H9 (cell line): ENCODE data around the gene DSG4. TPM values are rescaled to one million over a fixed set of nuclear protein-coding genes. Genes with fewer than 3 reads are reported as not detected.

ENCODE experiments used
- DNase-seq: peaks from one replicate; pipeline ENCODE4 v3.0.0-alpha.2; 2017
- H2AFZ ChIP-seq: one replicate; pipeline ENCODE4 v1.6.1; 2013; ENCODE audit warnings: mild to moderate bottlenecking, low read length, control low read depth, moderate library complexity
- H2AK5ac ChIP-seq: 2 replicates; pipeline ENCODE4 v1.6.1; 2013; ENCODE audit warnings: low read length, control low read depth, mixed read lengths; ENCODE audit not compliant: insufficient read length
- H2BK120ac ChIP-seq: one replicate; pipeline ENCODE4 v1.6.1; 2013; ENCODE audit warnings: low read depth, mild to moderate bottlenecking, low read length, control low read depth, inconsistent platforms; ENCODE audit not compliant: poor library complexity, severe bottlenecking
- H2BK12ac ChIP-seq: 2 replicates; pipeline ENCODE4 v1.6.1; 2013; ENCODE audit warnings: low read length, control low read depth, mixed read lengths, low read depth; ENCODE audit not compliant: insufficient read length
- H2BK15ac ChIP-seq: 2 replicates; pipeline ENCODE4 v1.6.1; 2013; ENCODE audit warnings: low read depth, low read length, control low read depth
- H2BK20ac ChIP-seq: one replicate; pipeline ENCODE4 v1.6.1; 2013; ENCODE audit warnings: low read depth, mild to moderate bottlenecking, low read length, control low read depth, inconsistent platforms; ENCODE audit not compliant: poor library complexity, severe bottlenecking
- H2BK5ac ChIP-seq: 2 replicates; pipeline ENCODE4 v1.6.1; 2013; ENCODE audit warnings: low read length, control low read depth, mixed read lengths; ENCODE audit not compliant: insufficient read length
- H3K14ac ChIP-seq: 2 replicates; pipeline ENCODE4 v1.6.1; 2013; ENCODE audit warnings: low read length, control low read depth; ENCODE audit not compliant: insufficient read depth
- H3K18ac ChIP-seq: 2 replicates; pipeline ENCODE4 v1.6.1; 2013; ENCODE audit warnings: low read depth, mild to moderate bottlenecking, mixed read lengths, low read length, control low read depth; ENCODE audit not compliant: insufficient read length
- H3K23ac ChIP-seq: 2 replicates; pipeline ENCODE4 v1.6.1; 2013; ENCODE audit warnings: low read length, control low read depth, mixed read lengths, low read depth; ENCODE audit not compliant: insufficient read length
- H3K23me2 ChIP-seq: 2 replicates; pipeline ENCODE4 v1.6.1; 2013; ENCODE audit warnings: low read depth, mild to moderate bottlenecking, mixed read lengths, low read length, control low read depth; ENCODE audit not compliant: insufficient read length, poor library complexity, severe bottlenecking
- H3K27ac ChIP-seq: 2 replicates; pipeline ENCODE4 v1.5.1; 2013; ENCODE audit warnings: low read length, control low read depth, mixed read lengths, low read depth; ENCODE audit not compliant: insufficient read length
- H3K27me3 ChIP-seq: 2 replicates; pipeline ENCODE4 v1.6.1; 2013; ENCODE audit warnings: low read length, control low read depth, inconsistent platforms; ENCODE audit not compliant: insufficient read depth
- H3K4ac ChIP-seq: 2 replicates; pipeline ENCODE4 v1.6.1; 2013; ENCODE audit warnings: low read depth, mild to moderate bottlenecking, control low read depth, inconsistent platforms, low read length, moderate library complexity
- H3K4me1 ChIP-seq: 2 replicates; pipeline ENCODE4 v1.6.1; 2013; ENCODE audit warnings: low read length, control low read depth, inconsistent platforms; ENCODE audit not compliant: insufficient read depth
- H3K4me2 ChIP-seq: 2 replicates; pipeline ENCODE4 v1.6.1; 2013; ENCODE audit warnings: low read length, control low read depth, mixed read lengths; ENCODE audit not compliant: insufficient read length, insufficient read depth
- H3K56ac ChIP-seq: 2 replicates; pipeline ENCODE4 v1.6.1; 2013; ENCODE audit warnings: low read depth, mild to moderate bottlenecking, mixed read lengths, low read length, control low read depth; ENCODE audit not compliant: insufficient read length
- H3K79me1 ChIP-seq: 2 replicates; pipeline ENCODE4 v1.6.1; 2013; ENCODE audit warnings: low read depth, mild to moderate bottlenecking, moderate library complexity, low read length, control low read depth, inconsistent platforms; ENCODE audit not compliant: insufficient read depth, poor library complexity, severe bottlenecking
- H3K79me2 ChIP-seq: 2 replicates; pipeline ENCODE4 v1.6.1; 2013; ENCODE audit warnings: low read length, control low read depth, inconsistent platforms; ENCODE audit not compliant: insufficient read depth
- H3K9ac ChIP-seq: 2 replicates; pipeline ENCODE4 v1.6.1; 2013; ENCODE audit warnings: low read length, control low read depth, mixed read lengths; ENCODE audit not compliant: insufficient read length; ENCODE audit errors: extremely low read depth
- H3K9me3 ChIP-seq: one replicate; pipeline ENCODE4 v1.6.1; 2013; ENCODE audit warnings: low read depth, low read length, inconsistent platforms; ENCODE audit not compliant: control insufficient read depth
- H3T11ph ChIP-seq: one replicate; pipeline ENCODE4 v1.6.1; 2013; ENCODE audit warnings: mild to moderate bottlenecking, low read length, control low read depth, inconsistent platforms
- H4K20me1 ChIP-seq: one replicate; pipeline ENCODE4 v1.6.1; 2013; ENCODE audit not compliant: control insufficient read depth, insufficient read length, insufficient read depth
- H4K5ac ChIP-seq: 2 replicates; pipeline ENCODE4 v1.6.1; 2013; ENCODE audit warnings: low read depth, mild to moderate bottlenecking, mixed read lengths, low read length, control low read depth; ENCODE audit not compliant: insufficient read length
- H4K8ac ChIP-seq: replicated peaks from 2 replicates; pipeline ENCODE4 v1.6.1; 2013; ENCODE audit warnings: low read length, control low read depth, mixed read lengths, low read depth; ENCODE audit not compliant: insufficient read length
- H4K91ac ChIP-seq: 2 replicates; pipeline ENCODE4 v1.6.1; 2013; ENCODE audit warnings: low read depth, mild to moderate bottlenecking, moderate library complexity, mixed read lengths, low read length, control low read depth; ENCODE audit not compliant: insufficient read length
- H3K27ac Mint-ChIP-seq, 3 experiments: 2 replicates in 2 of 3; 3 replicates in 1 of 3; pipeline ENCODE4 v1.8.0; 2020 to 2021; ENCODE audit warnings: mixed read lengths in 3 of 3, mild to moderate bottlenecking in 1 of 3, moderate library complexity in 1 of 3
- H3K27me3 Mint-ChIP-seq: 2 replicates; pipeline ENCODE4 v1.8.0; 2021; ENCODE audit warnings: low read depth, mild to moderate bottlenecking, moderate library complexity, mixed read lengths
- H3K36me3 Mint-ChIP-seq, 3 experiments: 2 replicates in 2 of 3; 3 replicates in 1 of 3; pipeline ENCODE4 v1.8.0; 2020 to 2021; ENCODE audit warnings: low read depth in 3 of 3, mixed read lengths in 3 of 3; ENCODE audit not compliant: insufficient read depth in 1 of 3
- H3K4me1 Mint-ChIP-seq, 2 experiments: 2 replicates each; pipeline ENCODE4 v1.8.0; 2020; ENCODE audit warnings: mixed read lengths in 2 of 2
- H3K4me3 Mint-ChIP-seq, 2 experiments: 2 replicates in 1 of 2; 3 replicates in 1 of 2; pipeline ENCODE4 v1.8.0; 2020 to 2021; ENCODE audit warnings: mild to moderate bottlenecking in 2 of 2, mixed read lengths in 2 of 2, moderate library complexity in 1 of 2
- H3K9me3 Mint-ChIP-seq, 2 experiments: 2 replicates in 1 of 2; 3 replicates in 1 of 2; pipeline ENCODE4 v1.8.0; 2020; ENCODE audit warnings: mild to moderate bottlenecking in 2 of 2, mixed read lengths in 2 of 2, moderate library complexity in 1 of 2
- WGBS: extraction: QIAGEN DNeasy Blood & Tissue Kit; methylation state at CpG from one replicate; pipeline ENCODE4 v1.1.7; 2013; ENCODE audit warnings: missing lambda C conversion rate, low lambda C conversion rate, mixed read lengths; ENCODE audit not compliant: insufficient read length; ENCODE audit errors: extremely low coverage; 5-methylcytosine and 5-hydroxymethylcytosine counted together
- total RNA-seq: library from RNA; stranded (reverse); gene quantifications from 2 replicates; pipeline ENCODE4 v1.2.1, GENCODE V29; 2021
- TF ChIP-seq, protein P1 (sequence below): fragments of 200-600 bp; sonication (generic); conservative IDR thresholded peaks from 3 replicates; pipeline ENCODE4 v1.8.0; 2021; ENCODE audit warnings: antibody characterized with exemption, mild to moderate bottlenecking

DSG4 gene
- total RNA-seq, 1 experiment from 2014 or later: not detected

- H3K23me2 ChIP-seq: no peaks in the 10 kb centered on the region
- H2AK5ac ChIP-seq: no peak overlapping the region
- peaks cover 4 to 5% of the 10 kb centered on the region in 2 experiments for H3K4me1 Mint-ChIP-seq
- no peak overlapping the region for H3K23ac ChIP-seq
- H3K18ac ChIP-seq: no peak overlapping the region
- TF ChIP-seq, protein P1, sequence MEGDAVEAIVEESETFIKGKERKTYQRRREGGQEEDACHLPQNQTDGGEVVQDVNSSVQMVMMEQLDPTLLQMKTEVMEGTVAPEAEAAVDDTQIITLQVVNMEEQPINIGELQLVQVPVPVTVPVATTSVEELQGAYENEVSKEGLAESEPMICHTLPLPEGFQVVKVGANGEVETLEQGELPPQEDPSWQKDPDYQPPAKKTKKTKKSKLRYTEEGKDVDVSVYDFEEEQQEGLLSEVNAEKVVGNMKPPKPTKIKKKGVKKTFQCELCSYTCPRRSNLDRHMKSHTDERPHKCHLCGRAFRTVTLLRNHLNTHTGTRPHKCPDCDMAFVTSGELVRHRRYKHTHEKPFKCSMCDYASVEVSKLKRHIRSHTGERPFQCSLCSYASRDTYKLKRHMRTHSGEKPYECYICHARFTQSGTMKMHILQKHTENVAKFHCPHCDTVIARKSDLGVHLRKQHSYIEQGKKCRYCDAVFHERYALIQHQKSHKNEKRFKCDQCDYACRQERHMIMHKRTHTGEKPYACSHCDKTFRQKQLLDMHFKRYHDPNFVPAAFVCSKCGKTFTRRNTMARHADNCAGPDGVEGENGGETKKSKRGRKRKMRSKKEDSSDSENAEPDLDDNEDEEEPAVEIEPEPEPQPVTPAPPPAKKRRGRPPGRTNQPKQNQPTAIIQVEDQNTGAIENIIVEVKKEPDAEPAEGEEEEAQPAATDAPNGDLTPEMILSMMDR: no peak
- no peak overlapping the region for H3K9ac ChIP-seq
- no peaks in the 10 kb centered on the region for H3K79me1 ChIP-seq
- no peaks in the 10 kb centered on the region for H3K36me3 Mint-ChIP-seq
- H2AFZ ChIP-seq: no peak overlapping the region
- no peak overlapping the region for H3K14ac ChIP-seq
- no peak overlapping the region for H3T11ph ChIP-seq
- no peak overlapping the region for H3K4me2 ChIP-seq
- H3K27me3 Mint-ChIP-seq: no peaks in the 10 kb centered on the region
- no peak overlapping the region for H2BK12ac ChIP-seq
- no peak for DNase-seq
- H3K9me3 ChIP-seq: no peaks in the 10 kb centered on the region
- H4K8ac ChIP-seq: no peak overlapping the region
- H3K4me3 Mint-ChIP-seq: no peak overlapping the region
- H4K20me1 ChIP-seq: no peaks in the 10 kb centered on the region
- H4K5ac ChIP-seq: no peak overlapping the region
- H3K27me3 ChIP-seq: no peaks in the 10 kb centered on the region
- no peak overlapping the region for H2BK15ac ChIP-seq
- H3K56ac ChIP-seq: no peak overlapping the region
- no peak overlapping the region for H4K91ac ChIP-seq
- no peaks in the 10 kb centered on the region for H3K4me1 ChIP-seq
- H3K4ac ChIP-seq: no peak overlapping the region
- no peaks in the 10 kb centered on the region for H3K79me2 ChIP-seq
- no CpG with 5 or more reads among the region's 6 CpGs for WGBS
- no peak overlapping the region for H2BK20ac ChIP-seq
- H2BK5ac ChIP-seq: no peak overlapping the region
- no peak overlapping the region for H3K27ac Mint-ChIP-seq
- no peak overlapping the region for H2BK120ac ChIP-seq
- H3K9me3 Mint-ChIP-seq: no peaks in the 10 kb centered on the region
- H3K27ac ChIP-seq: no peak overlapping the region
Observed at GRCh38 chr18:31386741-31387140, 10.2 kb downstream of the DSG4 start.
